ENCODE data around the gene TMEM132A.

TMEM132A gene

GRCh38 chr11:60935676-60936442 lies 11.6 kb downstream of the TMEM132A start:
- FAIRE-seq: no peak
- no peak for DNase-seq (ENCODE audit: low spot score)

GRCh38 chr11:60936467-60937143 lies 12.3 kb downstream of the TMEM132A start:
- FAIRE-seq (no peak), DNase-seq (ENCODE audit: low spot score) (no peak)

GRCh38 chr11:60937144-60937527 lies 12.9 kb downstream of the TMEM132A start:
- FAIRE-seq: no peak
- DNase-seq (ENCODE audit: low spot score): no peak

DNA sequence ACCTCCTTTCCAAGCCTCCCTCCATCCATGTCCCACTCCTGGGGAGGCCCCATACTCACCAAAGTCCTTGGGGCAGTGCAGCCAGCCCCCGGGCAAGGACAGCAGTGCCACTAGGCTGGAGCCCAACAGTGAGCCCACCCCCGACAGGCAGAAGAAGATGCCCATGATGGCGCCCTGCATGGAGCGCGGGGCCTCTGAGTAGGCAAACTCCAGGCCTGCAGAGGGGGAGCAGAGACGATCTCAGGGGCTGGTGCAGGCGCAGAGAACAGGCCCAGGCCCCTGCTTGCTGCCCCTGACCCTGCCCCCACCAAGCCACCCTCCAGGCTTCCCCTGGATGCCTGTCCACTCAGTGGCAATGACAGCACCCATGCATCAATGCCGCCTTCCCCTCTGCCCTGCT lies 13.6 kb downstream of the TMEM132A start:
- FAIRE-seq: no peak
- DNase-seq (ENCODE audit: low spot score): no peak

DNA sequence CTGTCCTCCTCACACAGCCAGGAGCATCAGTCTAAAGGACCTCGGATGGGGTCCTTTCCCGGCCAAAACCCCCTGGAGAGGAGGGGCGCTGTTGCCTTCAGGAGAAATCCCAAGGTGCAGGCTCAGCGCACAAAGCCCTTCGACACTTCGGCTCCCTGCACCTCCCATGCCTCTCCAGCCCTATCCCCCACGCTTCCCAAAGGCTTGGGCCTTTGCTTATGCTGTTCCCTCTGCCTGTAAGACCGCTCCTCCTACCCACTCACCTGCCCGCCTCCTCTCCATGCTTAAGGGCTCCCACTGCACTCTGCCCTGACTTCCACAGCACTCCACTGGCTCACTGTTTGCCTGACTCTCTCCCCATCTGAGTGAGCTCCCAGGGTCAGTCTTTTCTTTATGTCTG lies 14.2 kb downstream of the TMEM132A start:
- FAIRE-seq: no peak

DNA sequence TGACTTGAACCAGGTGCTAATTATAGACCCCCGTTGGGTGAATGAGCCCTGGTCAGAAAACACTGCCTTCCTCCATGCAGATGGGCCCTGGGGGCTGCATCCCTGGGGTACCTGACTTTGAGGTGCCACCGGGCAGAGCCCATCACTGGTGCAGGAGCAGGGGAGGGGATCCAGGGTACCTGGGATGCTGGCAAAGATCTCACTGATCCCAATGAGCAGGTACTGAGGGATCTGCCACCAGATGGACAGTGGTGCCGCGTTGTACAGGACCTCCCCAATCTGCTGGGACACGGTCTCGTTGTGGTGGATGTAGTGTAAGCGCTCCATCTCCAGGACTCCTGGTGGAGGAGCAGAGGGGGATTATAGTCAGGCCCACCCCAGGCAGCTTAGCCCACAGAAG lies 15.0 kb downstream of the TMEM132A start:
- DNase-seq (ENCODE audit: low spot score): no peak
- no peak for FAIRE-seq

More for the DNA sequence above, 14.2 kb downstream of the TMEM132A start:
- no peak for DNase-seq (ENCODE audit: low spot score)

DNA sequence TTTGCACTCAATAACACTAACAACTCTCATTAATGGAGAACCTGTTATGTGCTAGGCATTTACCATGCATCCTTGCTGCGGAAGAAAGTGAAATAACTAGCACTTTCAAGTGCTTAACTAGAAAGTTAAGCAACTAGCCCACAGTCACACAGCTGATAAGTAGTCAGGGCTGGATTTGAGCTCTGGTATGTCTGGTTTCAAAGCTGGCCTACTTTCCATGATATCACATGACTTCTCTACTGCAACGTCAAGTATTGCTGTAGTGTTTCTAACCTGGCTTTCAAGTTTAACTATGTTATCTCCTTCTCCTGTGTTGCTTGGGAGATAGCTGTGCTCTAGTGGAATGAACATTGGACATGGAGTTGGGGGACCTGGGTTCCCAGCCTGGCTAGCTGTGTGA lies 15.6 kb downstream of the TMEM132A start:
- no peak for DNase-seq (ENCODE audit: low spot score)
- FAIRE-seq: no peak

- FAIRE-seq: no peak
- DNase-seq (ENCODE audit: low spot score): no peak
Observed at GRCh38 chr11:60941371-60942119, 17.3 kb downstream of the TMEM132A start.

GRCh38 chr11:60942219-60942618 lies 18.0 kb downstream of the TMEM132A start:
- no peak for DNase-seq (ENCODE audit: low spot score)
- FAIRE-seq: no peak

DNA sequence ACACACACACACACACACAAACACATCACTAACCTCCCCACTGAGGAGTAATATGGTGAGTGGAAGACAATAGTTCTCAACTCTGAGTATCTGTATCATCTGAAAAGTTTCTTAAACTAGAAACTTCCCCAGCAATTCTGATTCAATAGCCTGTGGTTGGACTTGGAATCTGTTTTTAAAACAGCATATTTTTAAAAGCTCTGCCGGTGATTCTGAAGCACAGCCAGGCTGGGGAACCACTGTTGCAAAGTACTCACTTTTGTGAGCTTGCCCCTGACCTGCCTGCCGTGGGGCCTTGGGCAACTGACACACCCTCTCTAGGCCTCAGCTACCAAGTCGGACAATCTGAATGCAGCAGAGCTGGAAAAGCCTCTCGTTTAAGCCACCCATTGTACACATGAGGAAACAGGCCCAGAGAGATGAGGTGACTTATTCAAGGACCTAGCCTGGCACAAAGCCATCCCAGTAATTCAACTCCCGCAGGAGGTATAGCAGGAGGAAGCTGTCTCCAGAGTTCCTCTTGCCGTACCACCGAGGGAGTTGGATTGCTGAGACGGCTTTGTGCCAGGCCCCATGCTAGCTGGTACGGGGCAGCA lies 18.8 kb downstream of the TMEM132A start:
- no peak for FAIRE-seq

DNA sequence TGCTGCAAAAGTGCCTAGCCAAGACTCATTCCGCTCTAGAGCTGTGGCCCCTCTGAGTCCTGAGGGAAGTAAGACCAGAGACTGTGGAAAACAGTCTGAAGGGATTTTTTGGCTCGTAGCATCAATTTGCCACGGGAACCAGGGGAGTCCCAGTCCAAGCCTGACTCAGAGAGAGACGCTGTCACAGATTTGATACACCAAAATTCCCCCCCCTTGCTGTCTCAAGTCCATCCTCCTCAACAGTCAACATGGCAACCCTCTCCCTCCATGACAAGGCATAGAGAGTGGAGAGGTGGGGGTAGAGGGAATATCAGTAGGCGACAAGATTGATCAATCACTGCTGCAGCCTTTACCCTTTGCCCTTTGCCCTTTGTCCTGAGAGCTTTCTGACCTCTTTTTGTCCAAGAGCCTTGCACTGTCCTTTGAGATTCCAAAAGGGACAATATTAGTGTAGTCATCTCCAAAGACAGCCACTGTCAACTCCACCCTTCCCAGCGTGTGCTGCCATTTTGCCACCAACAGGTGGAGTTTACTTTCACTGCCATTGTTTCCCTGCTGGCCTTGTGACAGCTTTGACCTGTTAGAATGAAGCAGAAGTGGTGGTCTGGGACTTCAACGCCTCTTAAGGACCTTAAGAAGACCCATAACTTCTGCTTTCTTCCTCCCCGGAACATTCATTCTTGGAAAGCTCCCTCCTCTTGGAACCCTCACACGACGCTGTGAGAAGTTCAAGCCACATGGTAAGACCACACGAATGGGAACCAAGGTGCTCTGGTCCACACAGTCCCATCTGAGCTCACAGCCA lies 20.4 kb downstream of the TMEM132A start:
- no peak for DNase-seq (ENCODE audit: low spot score)
- FAIRE-seq: no peak

More for the DNA sequence above, 18.8 kb downstream of the TMEM132A start:
- DNase-seq (ENCODE audit: low spot score): no peak

- no peak for FAIRE-seq
- DNase-seq (ENCODE audit: low spot score): no peak
Observed at GRCh38 chr11:60945295-60945667, 21.0 kb downstream of the TMEM132A start.

GRCh38 chr11:60946601-60947264 lies 22.5 kb downstream of the TMEM132A start:
- DNase-seq (ENCODE audit: low spot score) (no peak), FAIRE-seq (no peak)

GRCh38 chr11:60947700-60948099 lies 23.4 kb downstream of the TMEM132A start:
- DNase-seq (ENCODE audit: low spot score): no peak
- no peak for FAIRE-seq

DNA sequence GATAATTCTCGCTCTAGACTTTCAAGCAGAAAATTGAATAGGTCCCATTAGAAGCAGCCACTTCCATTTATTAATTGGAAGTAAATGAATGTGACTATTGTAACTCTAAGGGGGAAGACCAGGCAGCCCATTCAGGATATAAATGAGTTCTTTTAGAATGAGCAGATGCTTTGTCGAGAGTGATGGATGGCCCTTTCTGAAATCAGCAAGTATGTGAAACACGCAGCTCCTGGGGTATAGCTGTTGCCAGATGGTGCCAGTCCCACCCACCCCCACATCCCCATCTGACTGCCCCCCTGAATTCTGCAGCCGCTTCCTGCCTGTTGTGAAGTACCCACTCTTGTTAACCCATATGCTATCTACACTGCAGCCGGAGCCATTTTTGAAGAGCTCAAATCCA lies 24.0 kb downstream of the TMEM132A start:
- no peak for DNase-seq (ENCODE audit: low spot score)
- no peak for FAIRE-seq

DNA sequence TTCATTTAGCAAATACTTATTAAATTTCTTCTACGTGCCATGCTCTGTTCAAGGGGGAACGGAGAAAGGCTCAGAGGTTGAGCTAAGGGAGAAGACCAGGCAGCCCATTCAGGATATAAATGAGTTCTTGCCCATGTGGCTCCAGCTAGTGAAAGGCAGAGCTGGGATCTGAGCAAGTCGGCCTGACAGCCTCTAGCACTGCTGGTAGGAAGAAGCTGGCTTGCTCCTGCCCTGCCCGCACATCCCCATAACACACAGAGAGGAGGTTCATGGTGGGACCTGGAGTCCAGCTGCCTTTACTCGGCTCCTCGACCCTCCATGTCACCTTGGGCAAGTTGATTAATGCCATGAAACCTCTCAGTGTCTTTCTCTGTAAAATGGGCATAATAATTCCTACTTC lies 25.8 kb downstream of the TMEM132A start:
- DNase-seq (ENCODE audit: low spot score): no peak
- no peak for FAIRE-seq

GRCh38 chr11:60950933-60951605 lies 26.8 kb downstream of the TMEM132A start:
- DNase-seq (ENCODE audit: low spot score) (no peak), FAIRE-seq (no peak)

DNA sequence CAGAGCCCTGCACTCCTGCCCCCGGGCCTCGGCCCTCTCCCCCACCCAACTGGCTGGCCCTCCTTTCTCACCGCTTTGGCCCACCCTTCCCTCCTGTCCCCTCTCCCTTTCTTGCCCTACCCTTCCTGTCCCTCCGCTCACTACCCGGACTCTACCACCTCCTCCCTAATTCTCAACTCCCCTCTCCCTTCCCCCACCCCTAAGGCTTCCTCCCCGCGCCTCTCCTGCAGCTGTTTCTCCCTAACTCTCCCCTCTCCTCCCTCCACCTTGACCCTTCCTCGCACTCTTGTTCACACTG lies 27.3 kb downstream of the TMEM132A start:
- FAIRE-seq (no peak), DNase-seq (ENCODE audit: low spot score) (no peak)

- no peak for DNase-seq (ENCODE audit: low spot score)
- no peak for FAIRE-seq
Observed at GRCh38 chr11:60951904-60952741, 27.9 kb downstream of the TMEM132A start, which contains the start of gene SLC15A3. Gene SLC15A3 (minus strand): TSS chr11:60952176. CDS start chr11:60951551, 625 bp downstream.

Data from RCC 7860 (cell line).